A549 (cell line): ENCODE data around the gene FAT3. TPM values are rescaled to one million over a fixed set of nuclear protein-coding genes. Genes with fewer than 3 reads are reported as not detected.

Experiments
- ATAC-seq, 2 experiments: fragments of 200-7000 bp in 1 of 2; fragments of >200 bp in 1 of 2; cut with Nextera tagmentation in 1 of 2; cut with Tn5 transposase in 1 of 2; 3 replicates each; pipeline versions ENCODE4 v1.8.0 to v1.9.1; 2018 to 2020; ENCODE audit warnings: mild to moderate bottlenecking in 1 of 2, moderate library complexity in 1 of 2
- CTCF ChIA-PET: fragments of 300-600 bp; sonication (Branson Sonifier 250); formaldehyde crosslinking; extraction: SDS; loops from one replicate; lab custom pipeline; 2021; ENCODE audit warnings: antibody characterized with exemption, inconsistent platforms; lab: Yijun Ruan, JAX
- POLR2A ChIA-PET: fragments of 350-600 bp; formaldehyde crosslinking; extraction: SDS; loops from one replicate; lab custom pipeline; 2021; ENCODE audit warnings: antibody characterized with exemption, inconsistent platforms; lab: Yijun Ruan, JAX
- DNase-seq, 2 experiments: peaks; one replicate each; pipeline versions ENCODE4 v3.0.0 to v3.0.0-alpha.2; 2011 to 2016; ENCODE audit warnings: low read depth in 1 of 2, low spot score in 1 of 2
- FAIRE-seq: peaks from 2 replicates; lab custom pipeline; 2011; peaks lifted over from hg19 to GRCh38; lab: Jason Lieb, UNC
- H3K27ac ChIP-seq, 2 experiments: fragments of >200 bp; sonication (Bioruptor Twin); formaldehyde crosslinking; 3 replicates each; pipeline ENCODE4 v1.5.1; 2016 to 2017
- H3K4me1 ChIP-seq: fragments of >200 bp; sonication (Bioruptor Twin); formaldehyde crosslinking; 3 replicates; pipeline ENCODE4 v1.6.1; 2016
- H3K4me2 ChIP-seq: fragments of >200 bp; sonication (Bioruptor Twin); formaldehyde crosslinking; 3 replicates; pipeline ENCODE4 v1.6.1; 2016
- H3K4me3 ChIP-seq: fragments of >200 bp; sonication (Bioruptor Twin); formaldehyde crosslinking; 3 replicates; pipeline ENCODE4 v1.5.1; 2016
- H3K9me3 ChIP-seq: fragments of >200 bp; sonication (Bioruptor Twin); formaldehyde crosslinking; 3 replicates; pipeline ENCODE4 v1.6.1; 2016
- BCL3 ChIP-seq: fragments of >200 bp; sonication (Bioruptor Twin); formaldehyde crosslinking; IDR thresholded peaks from 3 replicates; pipeline ENCODE4 v1.6.1; 2016
- CHD2 ChIP-seq: fragments of 150-350 bp; IDR thresholded peaks from 2 replicates; pipeline ENCODE4 v1.6.1; 2014; ENCODE audit warnings: low read length; ENCODE audit not compliant: partially characterized antibody
- CHD4 ChIP-seq: fragments of 200-600 bp; sonication (generic); IDR thresholded peaks from 2 replicates; pipeline ENCODE4 v1.6.1; 2016; ENCODE audit warnings: antibody characterized with exemption, mild to moderate bottlenecking, borderline replicate concordance
- FOXS1 ChIP-seq: fragments of 250-450 bp; sonication (Bioruptor Pico); IDR thresholded peaks from 2 replicates; pipeline ENCODE4 v1.5.0; 2020; ENCODE audit warnings: mild to moderate bottlenecking, moderate library complexity
- JUN ChIP-seq, 2 experiments: fragments of >200 bp; sonication (Bioruptor Twin); formaldehyde crosslinking; IDR thresholded peaks; 2 replicates in 1 of 2; 3 replicates in 1 of 2; pipeline ENCODE4 v1.6.1; 2016 to 2017
- KDM1A ChIP-seq: fragments of 200-600 bp; sonication (generic); IDR thresholded peaks from 2 replicates; pipeline ENCODE4 v1.6.1; 2016; ENCODE audit warnings: low read depth, mild to moderate bottlenecking
- KDM5A ChIP-seq: fragments of 200-600 bp; sonication (generic); IDR thresholded peaks from 2 replicates; pipeline ENCODE4 v1.6.1; 2016; ENCODE audit warnings: antibody characterized with exemption, mild to moderate bottlenecking
- MAFK ChIP-seq: fragments of 450-650 bp; IDR thresholded peaks from 2 replicates; pipeline ENCODE4 v1.6.1; 2014; ENCODE audit not compliant: partially characterized antibody
- MAX ChIP-seq: IDR thresholded peaks from 2 replicates; pipeline ENCODE4 v1.6.1; 2012
- NFE2L2 ChIP-seq: fragments of 150-350 bp; conservative IDR thresholded peaks from 2 replicates; pipeline ENCODE4 v1.6.1; 2014; ENCODE audit warnings: low read length
- RAD21 ChIP-seq, 2 experiments: fragments of >200 bp in 1 of 2; sonication (Bioruptor Twin) in 1 of 2; formaldehyde crosslinking in 1 of 2; IDR thresholded peaks in 1 of 2; conservative IDR thresholded peaks in 1 of 2; 2 replicates in 1 of 2; 3 replicates in 1 of 2; pipeline ENCODE4 v1.6.1; 2012 to 2018; ENCODE audit warnings: inconsistent platforms in 1 of 2
- RARB ChIP-seq: fragments of 250-450 bp; sonication (Bioruptor Pico); IDR thresholded peaks from 2 replicates; pipeline ENCODE4 v1.8.0; 2021; ENCODE audit warnings: mild to moderate bottlenecking, moderate library complexity
- RCOR1 ChIP-seq: fragments of 150-350 bp; IDR thresholded peaks from 2 replicates; pipeline ENCODE4 v1.6.1; 2014; ENCODE audit warnings: antibody characterized with exemption, low read length, low read depth
- TP53 ChIP-seq: fragments of 250-450 bp; sonication (Bioruptor Pico); IDR thresholded peaks from 2 replicates; pipeline ENCODE4 v1.5.0; 2021; ENCODE audit warnings: mild to moderate bottlenecking, moderate library complexity
- ZFP36 ChIP-seq: fragments of 450-650 bp; IDR thresholded peaks from 2 replicates; pipeline ENCODE4 v1.6.1; 2014; ENCODE audit warnings: borderline replicate concordance; ENCODE audit not compliant: partially characterized antibody
- WGBS: methylation state at CpG from one replicate; pipeline ENCODE4 v1.1.6; 2017; ENCODE audit errors: missing lambda C conversion rate; 5-methylcytosine and 5-hydroxymethylcytosine counted together
- polyA plus RNA-seq, 4 experiments: library from polyadenylated mRNA; depleted of rRNA in 3 of 4; stranded (reverse); fragments of >200 nt; fragmentation: RNase III in 1 of 4; extraction: RNeasy Plus Mini Kit Qiagen cat#74134 plus additional on column Dnase treatment in 1 of 4; gene quantifications; 2 replicates in 3 of 4; 3 replicates in 1 of 4; pipeline ENCODE4 v1.2.3, GENCODE V29; 2011 to 2017
- TF ChIP-seq, protein P1 (sequence below): fragments of 250-450 bp; sonication (Bioruptor Pico); IDR thresholded peaks from 2 replicates; pipeline ENCODE4 v1.5.0; 2021; ENCODE audit warnings: mild to moderate bottlenecking, moderate library complexity, borderline replicate concordance

The FAT3 gene
- polyA plus RNA-seq, 2 of the 4 experiments (the other 2 are of a cell fraction) = 0.61 to 1.4 TPM

DNA sequence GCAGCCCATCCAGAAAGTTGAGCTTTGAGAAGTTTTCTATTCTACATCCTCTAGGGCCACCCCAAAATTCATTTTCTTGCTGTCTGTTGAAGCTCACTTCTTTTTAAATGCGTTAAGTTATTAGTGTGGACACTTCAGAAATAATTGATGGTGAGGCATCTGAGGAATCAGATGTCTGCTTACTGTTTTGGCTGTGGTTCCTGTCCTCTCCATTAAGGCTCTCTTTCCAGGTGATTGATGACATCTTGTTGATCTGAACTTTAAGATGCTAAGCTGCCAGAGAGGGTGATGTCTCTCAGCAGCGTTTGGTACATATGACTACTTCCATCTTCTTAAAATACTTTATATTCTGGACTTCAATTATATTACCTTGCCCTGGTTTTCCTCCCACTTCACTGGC, 45.2 kb downstream of the FAT3 start (continued):
- TF ChIP-seq MAX (no peak), CHD4 (no peak), RAD21 (conservative IDR thresholded peaks at IDR 0.05 in 1 of 2, IDR thresholded peaks at IDR 0.05 in 1 of 2) (no peak), KDM5A (no peak), ZFP36 (no peak), FOXS1 (CRISPR knock-in tag) (no peak)
- TF ChIP-seq, all 56 proteins: peak for 0

- Histone ChIP-seq H3K27ac (no peak overlapping the region), H3K4me1 (peaks cover 24% of the 10 kb centered on the region), H3K9me3 (no peaks in the 10 kb centered on the region), H3K4me2 (no peak overlapping the region), H3K4me3 (no peak overlapping the region)
- TF ChIP-seq KDM5A (no peak), BCL3 (no peak), NFE2L2 (no peak), JUN (IDR thresholded peaks at IDR 0.05) (no peak), KDM1A (no peak), CHD2 (no peak), TP53 (CRISPR knock-in tag) (no peak), MAFK (no peak), RARB (no peak), RCOR1 (no peak)
- TF ChIP-seq, protein P1, sequence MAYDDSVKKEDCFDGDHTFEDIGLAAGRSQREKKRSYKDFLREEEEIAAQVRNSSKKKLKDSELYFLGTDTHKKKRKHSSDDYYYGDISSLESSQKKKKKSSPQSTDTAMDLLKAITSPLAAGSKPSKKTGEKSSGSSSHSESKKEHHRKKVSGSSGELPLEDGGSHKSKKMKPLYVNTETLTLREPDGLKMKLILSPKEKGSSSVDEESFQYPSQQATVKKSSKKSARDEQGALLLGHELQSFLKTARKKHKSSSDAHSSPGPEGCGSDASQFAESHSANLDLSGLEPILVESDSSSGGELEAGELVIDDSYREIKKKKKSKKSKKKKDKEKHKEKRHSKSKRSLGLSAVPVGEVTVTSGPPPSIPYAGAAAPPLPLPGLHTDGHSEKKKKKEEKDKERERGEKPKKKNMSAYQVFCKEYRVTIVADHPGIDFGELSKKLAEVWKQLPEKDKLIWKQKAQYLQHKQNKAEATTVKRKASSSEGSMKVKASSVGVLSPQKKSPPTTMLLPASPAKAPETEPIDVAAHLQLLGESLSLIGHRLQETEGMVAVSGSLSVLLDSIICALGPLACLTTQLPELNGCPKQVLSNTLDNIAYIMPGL = no peak
- 88% methylated on average over 3 of the region's 3 CpGs for WGBS
- FAIRE-seq = no peak
- no peak for ATAC-seq
- ChIA-PET POLR2A (no interaction called here), CTCF (no interaction called here)
- no peak for DNase-seq
These were observed 48.0 kb downstream of the FAT3 start for GRCh38 chr11:92272651-92273050.
